NCI-H446 (cell line): ENCODE results near the gene SALL4.
A peak's percentile ranks its signal among the peaks of the same experiment; 100 is the strongest.
"Not testable (repeated sequence)": the region's sequence is repeated elsewhere in the genome, so short reads cannot be mapped to it uniquely, and the experiment has no call there.

ENCODE experiments used
- DNase-seq, 2 experiments: peaks; one replicate each; lab custom pipeline; 2025; lab: John Stamatoyannopoulos, UW

SALL4 gene

GRCh38 chr20:51765381-51765780, 36.9 kb downstream of the SALL4 start:
- not testable (repeated sequence) for DNase-seq

GRCh38 chr20:51763965-51764602, 38.2 kb downstream of the SALL4 start:
- DNase-seq, result no peak

- DNase-seq, result no peak
Observed at GRCh38 chr20:51760905-51761546, 41.3 kb downstream of the SALL4 start.

GRCh38 chr20:51759769-51760510, 42.4 kb downstream of the SALL4 start:
- DNase-seq, result no peak

- DNase-seq, result no peak
Observed at GRCh38 chr20:51758978-51759544, 43.3 kb downstream of the SALL4 start.

GRCh38 chr20:51757226-51757625, 45.1 kb downstream of the SALL4 start:
- no peak for DNase-seq

GRCh38 chr20:51756653-51757052, 45.7 kb downstream of the SALL4 start:
- no peak for DNase-seq

GRCh38 chr20:51753220-51753619, 49.1 kb downstream of the SALL4 start:
- DNase-seq, result not testable (repeated sequence)

- DNase-seq, result no peak
Observed at GRCh38 chr20:51752343-51752951, 49.9 kb downstream of the SALL4 start.

GRCh38 chr20:51750770-51751388, 51.4 kb downstream of the SALL4 start:
- DNase-seq, result no peak

GRCh38 chr20:51750037-51750769, 52.1 kb downstream of the SALL4 start:
- DNase-seq, result peak; percentile 79 to 81

- no peak for DNase-seq
Observed at GRCh38 chr20:51749674-51750036, 52.7 kb downstream of the SALL4 start.

GRCh38 chr20:51747182-51747911, 55.0 kb downstream of the SALL4 start:
- DNase-seq, result no peak

GRCh38 chr20:51745804-51746203, 56.5 kb downstream of the SALL4 start:
- no peak for DNase-seq

GRCh38 chr20:51740838-51741237, 61.5 kb downstream of the SALL4 start:
- DNase-seq, result no peak

- DNase-seq, result not testable (repeated sequence)
Observed at GRCh38 chr20:51740308-51740707, 62.0 kb downstream of the SALL4 start.

- no peak for DNase-seq
Observed at GRCh38 chr20:51739722-51740249, 62.5 kb downstream of the SALL4 start.

- no peak for DNase-seq
Observed at GRCh38 chr20:51738877-51739447, 63.4 kb downstream of the SALL4 start.

- not testable (repeated sequence) for DNase-seq
Observed at GRCh38 chr20:51738261-51738660, 64.1 kb downstream of the SALL4 start.

- DNase-seq, result no peak
Observed at GRCh38 chr20:51736947-51737346, 65.4 kb downstream of the SALL4 start.
